ENCODE data around the gene CIBAR2.

CIBAR2 gene

GRCh38 chr16:85079785-85080570 is 32.3 kb downstream of the CIBAR2 start:
- DNase-seq = no peak

GRCh38 chr16:85078952-85079351 is 33.3 kb downstream of the CIBAR2 start:
- no peak for DNase-seq

- DNase-seq = no peak
Observed at GRCh38 chr16:85078226-85078625, 34.0 kb downstream of the CIBAR2 start.

- DNase-seq = no peak
Observed at GRCh38 chr16:85077576-85078125, 34.6 kb downstream of the CIBAR2 start.

GRCh38 chr16:85077039-85077438 is 35.2 kb downstream of the CIBAR2 start:
- no peak for DNase-seq

GRCh38 chr16:85075236-85075924 is 36.9 kb downstream of the CIBAR2 start:
- DNase-seq = no peak

GRCh38 chr16:85074225-85074914 is 37.9 kb downstream of the CIBAR2 start:
- no peak for DNase-seq

GRCh38 chr16:85072947-85073346 is 39.3 kb downstream of the CIBAR2 start:
- DNase-seq = no peak

- no peak for DNase-seq
Observed at GRCh38 chr16:85072076-85072860, 40.0 kb downstream of the CIBAR2 start.

GRCh38 chr16:85069171-85069570 is 43.1 kb downstream of the CIBAR2 start:
- DNase-seq = no peak

GRCh38 chr16:85068746-85069145 is 43.5 kb downstream of the CIBAR2 start:
- DNase-seq = no peak

- no peak for DNase-seq
Observed at GRCh38 chr16:85067426-85067825, 44.8 kb downstream of the CIBAR2 start.

GRCh38 chr16:85067024-85067423 is 45.2 kb downstream of the CIBAR2 start:
- DNase-seq = no peak

GRCh38 chr16:85066346-85066885 is 45.9 kb downstream of the CIBAR2 start:
- no peak for DNase-seq

GRCh38 chr16:85065099-85065498 is 47.2 kb downstream of the CIBAR2 start:
- DNase-seq = no peak

GRCh38 chr16:85064186-85064585 is 48.1 kb downstream of the CIBAR2 start:
- no peak for DNase-seq

GRCh38 chr16:85062845-85063244 is 49.4 kb downstream of the CIBAR2 start:
- no peak for DNase-seq

GRCh38 chr16:85062323-85062722 is 49.9 kb downstream of the CIBAR2 start:
- DNase-seq = no peak

- peak; percentile 63 for DNase-seq
Observed at GRCh38 chr16:85061566-85061965, 50.7 kb downstream of the CIBAR2 start.

GRCh38 chr16:85058909-85059308 is 53.4 kb downstream of the CIBAR2 start:
- no peak for DNase-seq

GRCh38 chr16:85057948-85058347 is 54.3 kb downstream of the CIBAR2 start:
- DNase-seq = no peak

- DNase-seq = no peak
Observed at GRCh38 chr16:85057212-85057889, 54.9 kb downstream of the CIBAR2 start.

Measured in GF-D8 (cell line).